HG03097 (cell line): ENCODE measurements around the gene GALR2.

Experiments used
- ATAC-seq: cut with Tn5 transposase; IDR thresholded peaks from one replicate; pipeline ENCODE4 v1.9.1; 2021; ENCODE audit not compliant: unreplicated experiment, low FRiP score

GALR2 gene

DNA sequence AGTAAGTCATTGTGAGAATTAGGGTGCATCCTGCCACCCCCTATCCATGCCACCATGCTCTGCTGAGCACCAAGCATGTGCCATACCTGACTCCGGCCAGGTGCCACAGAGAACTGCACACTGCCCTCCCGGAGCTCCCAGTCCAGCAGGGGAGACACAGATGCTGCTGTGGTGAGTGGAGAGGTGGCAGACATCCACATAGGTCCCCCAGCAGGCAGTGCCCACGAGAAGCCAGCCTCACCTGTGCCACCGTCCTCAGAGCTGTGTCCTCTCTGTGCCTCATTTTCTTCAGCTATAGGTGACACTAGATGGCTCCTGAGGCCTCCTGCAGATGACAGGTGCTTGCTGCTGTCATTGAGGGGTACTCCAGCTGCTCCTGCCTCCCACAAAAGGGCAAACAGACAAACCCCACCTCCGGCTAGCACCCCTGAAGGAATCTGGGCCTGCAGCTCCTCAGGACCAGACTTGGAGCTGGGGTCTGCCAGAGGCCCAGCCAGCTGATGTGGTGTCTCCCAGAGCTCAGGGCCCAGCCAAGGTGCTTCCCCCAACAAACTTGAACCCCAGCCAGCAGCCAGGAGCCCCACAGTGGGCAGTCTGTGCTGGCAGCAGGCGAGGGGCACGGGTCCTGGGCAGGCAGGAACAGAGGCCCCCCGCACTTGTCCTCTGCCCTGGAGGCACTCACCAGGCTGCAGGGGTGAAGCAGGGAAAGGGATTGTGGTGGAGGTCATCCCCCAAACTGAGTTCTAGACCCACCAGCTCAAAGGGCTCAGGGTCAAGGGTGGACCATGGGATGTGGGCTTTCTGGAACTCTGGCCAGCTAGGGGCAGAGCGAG is 49.4 kb downstream of the GALR2 start:
- ATAC-seq = no peak

DNA sequence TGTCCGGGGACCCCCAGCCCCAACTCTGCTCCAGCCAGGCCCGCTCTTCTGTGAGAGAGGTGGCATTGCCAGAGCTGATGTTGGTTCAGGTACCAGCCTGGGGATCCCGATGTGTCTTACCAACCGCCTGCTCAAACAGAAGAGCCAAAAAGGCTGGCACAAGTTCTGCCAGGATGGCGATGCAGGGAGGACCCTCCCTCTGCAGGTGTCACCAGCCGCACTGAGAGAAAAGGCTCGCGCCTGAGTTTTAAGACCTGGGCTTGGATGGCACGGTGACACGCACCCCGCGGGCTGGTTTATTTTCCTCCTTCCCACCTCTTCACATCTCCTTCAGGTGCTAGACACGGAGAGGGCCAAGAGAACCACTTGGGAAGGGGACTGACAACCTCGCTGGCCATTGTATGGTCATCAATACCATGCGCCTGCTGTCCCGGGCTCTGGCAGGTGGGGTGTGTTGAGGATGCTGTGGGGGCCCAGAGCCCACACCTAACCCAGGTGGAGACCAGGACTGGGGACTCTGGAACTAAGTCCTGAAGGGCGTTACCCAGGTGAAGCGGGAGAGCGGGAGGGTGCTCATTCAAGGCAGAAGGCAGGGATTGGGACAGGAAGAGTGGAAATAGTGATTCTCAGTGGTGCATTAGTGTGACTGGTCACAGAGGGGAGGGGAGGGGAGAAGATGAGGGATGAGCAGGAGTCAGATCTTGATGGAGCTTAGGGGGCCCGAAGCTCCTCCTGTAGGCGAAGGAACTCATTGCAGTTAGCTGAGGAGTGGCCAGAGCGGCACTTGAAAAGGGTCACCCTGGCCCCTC is 50.2 kb downstream of the GALR2 start:
- no peak for ATAC-seq

- no peak for ATAC-seq
Measured at GRCh38 chr17:76125391-76125675, 50.8 kb downstream of the GALR2 start.

DNA sequence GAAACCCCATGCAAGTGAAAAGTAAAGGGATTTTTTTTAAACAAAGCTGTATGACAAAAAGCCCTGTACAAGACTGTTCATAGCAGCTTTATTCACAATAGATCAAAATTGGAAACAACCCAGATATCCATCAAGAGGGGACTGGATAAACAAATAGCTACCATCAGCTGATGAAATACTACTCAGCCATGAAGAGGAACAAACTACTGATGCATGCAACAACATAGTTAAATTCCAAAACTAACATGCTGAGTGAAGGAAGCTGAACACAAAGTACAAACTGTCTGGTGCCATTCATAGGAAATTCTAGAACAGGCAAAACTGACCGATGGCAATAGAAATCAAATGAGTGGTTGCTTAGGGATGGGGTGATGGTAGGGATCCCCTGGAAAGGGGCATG is 51.3 kb downstream of the GALR2 start:
- no peak for ATAC-seq
